Endodermal cell (in vitro differentiated cells): Measurements from ENCODE around the gene BCORL1. TPM values are rescaled to one million over a fixed set of nuclear protein-coding genes. Genes with fewer than 3 reads are reported as not detected.

Experiments
- DNase-seq: peaks from one replicate; pipeline ENCODE4 v3.0.0-alpha.2; 2017
- H3K27ac ChIP-seq: 2 replicates; pipeline ENCODE4 v1.5.1; 2013; ENCODE audit warnings: mild to moderate bottlenecking, low read depth, low read length, moderate library complexity
- H3K27me3 ChIP-seq: 2 replicates; pipeline ENCODE4 v1.6.1; 2013; ENCODE audit warnings: mild to moderate bottlenecking, low read length, moderate library complexity; ENCODE audit not compliant: insufficient read depth, control insufficient read depth, poor library complexity, severe bottlenecking
- H3K36me3 ChIP-seq: 2 replicates; pipeline ENCODE4 v1.7.0; 2013; ENCODE audit warnings: mild to moderate bottlenecking, low read length, moderate library complexity; ENCODE audit not compliant: control insufficient read depth, insufficient read depth
- H3K4me1 ChIP-seq: one replicate; pipeline ENCODE4 v1.7.0; 2013; ENCODE audit warnings: low read length; ENCODE audit not compliant: control insufficient read depth, insufficient read depth
- H3K4me3 ChIP-seq: 2 replicates; pipeline ENCODE4 v1.5.1; 2013; ENCODE audit warnings: mild to moderate bottlenecking, low read length, moderate library complexity
- H3K9ac ChIP-seq: 2 replicates; pipeline ENCODE4 v1.6.1; 2013; ENCODE audit warnings: mild to moderate bottlenecking, low read length, moderate library complexity; ENCODE audit not compliant: poor library complexity, severe bottlenecking; ENCODE audit errors: extremely low read depth
- H3K9me3 ChIP-seq: 2 replicates; pipeline ENCODE4 v1.6.1; 2013; ENCODE audit warnings: mild to moderate bottlenecking, low read length, moderate library complexity; ENCODE audit not compliant: control insufficient read depth
- H3K27ac Mint-ChIP-seq: 2 replicates; pipeline ENCODE4 v1.8.0; 2020; ENCODE audit warnings: mixed read lengths
- H3K27me3 Mint-ChIP-seq: 2 replicates; pipeline ENCODE4 v1.8.0; 2021; ENCODE audit warnings: mild to moderate bottlenecking, mixed read lengths; ENCODE audit not compliant: insufficient read depth
- H3K36me3 Mint-ChIP-seq: 2 replicates; pipeline ENCODE4 v1.8.0; 2020; ENCODE audit warnings: low read depth, mixed read lengths
- H3K4me1 Mint-ChIP-seq: 2 replicates; pipeline ENCODE4 v1.8.0; 2020; ENCODE audit warnings: mixed read lengths
- H3K4me3 Mint-ChIP-seq: 2 replicates; pipeline ENCODE4 v1.8.0; 2020; ENCODE audit warnings: mild to moderate bottlenecking, moderate library complexity, mixed read lengths
- H3K9me3 Mint-ChIP-seq: 2 replicates; pipeline ENCODE4 v1.8.0; 2020; ENCODE audit warnings: mild to moderate bottlenecking, mixed read lengths
- WGBS, 2 experiments: methylation state at CpG; one replicate each; pipeline versions ENCODE4 v1.1.5 to v1.1.7; 2013; ENCODE audit warnings: missing lambda C conversion rate in 2 of 2, mixed read lengths in 1 of 2; ENCODE audit not compliant: insufficient coverage in 1 of 2, insufficient read length in 1 of 2; 5-methylcytosine and 5-hydroxymethylcytosine counted together
- total RNA-seq, 2 donors: library from RNA; stranded (reverse); fragmentation: NEBNext Ultra II Directional in 1 of 2; extraction: Animal tissue kit (Norgen Biotek cat#: 25700) in 1 of 2; gene quantifications; 2 replicates in 1 of 2; 3 replicates in 1 of 2; pipeline ENCODE4 v1.2.1, GENCODE V29; 2021
- TF ChIP-seq, protein P1 (sequence below): fragments of 200-600 bp; sonication (generic); conservative IDR thresholded peaks from 2 replicates; pipeline ENCODE4 v1.5.0; 2021; ENCODE audit warnings: antibody characterized with exemption, mild to moderate bottlenecking

Gene BCORL1
- total RNA-seq, 2 donors from 2014 or later, result 24.5 to 29.9 TPM

GRCh38 chrX:129953334-129953648, 29.1 kb upstream of the BCORL1 start:
- H3K9ac ChIP-seq, result no peak overlapping the region
- Mint-ChIP-seq H3K27me3 (peaks cover 83% of the 10 kb centered on the region), H3K4me3 (peak overlapping the region; percentile 60), H3K36me3 (no peaks in the 10 kb centered on the region), H3K4me1 (peaks cover 6% of the 10 kb centered on the region), H3K9me3 (peaks cover 42% of the 10 kb centered on the region), H3K27ac (no peak overlapping the region)
- H3K36me3 ChIP-seq, result no peaks in the 10 kb centered on the region
- H3K9me3 ChIP-seq, result no peaks in the 10 kb centered on the region
- no peaks in the 10 kb centered on the region for H3K4me1 ChIP-seq
- 0 to 11% methylated on average over 3 to 18 of the region's 18 CpGs for WGBS, 2 experiments
- no peak overlapping the region for H3K4me3 ChIP-seq
- peak; percentile 62 for DNase-seq
- no peak overlapping the region for H3K27ac ChIP-seq
- TF ChIP-seq, protein P1, sequence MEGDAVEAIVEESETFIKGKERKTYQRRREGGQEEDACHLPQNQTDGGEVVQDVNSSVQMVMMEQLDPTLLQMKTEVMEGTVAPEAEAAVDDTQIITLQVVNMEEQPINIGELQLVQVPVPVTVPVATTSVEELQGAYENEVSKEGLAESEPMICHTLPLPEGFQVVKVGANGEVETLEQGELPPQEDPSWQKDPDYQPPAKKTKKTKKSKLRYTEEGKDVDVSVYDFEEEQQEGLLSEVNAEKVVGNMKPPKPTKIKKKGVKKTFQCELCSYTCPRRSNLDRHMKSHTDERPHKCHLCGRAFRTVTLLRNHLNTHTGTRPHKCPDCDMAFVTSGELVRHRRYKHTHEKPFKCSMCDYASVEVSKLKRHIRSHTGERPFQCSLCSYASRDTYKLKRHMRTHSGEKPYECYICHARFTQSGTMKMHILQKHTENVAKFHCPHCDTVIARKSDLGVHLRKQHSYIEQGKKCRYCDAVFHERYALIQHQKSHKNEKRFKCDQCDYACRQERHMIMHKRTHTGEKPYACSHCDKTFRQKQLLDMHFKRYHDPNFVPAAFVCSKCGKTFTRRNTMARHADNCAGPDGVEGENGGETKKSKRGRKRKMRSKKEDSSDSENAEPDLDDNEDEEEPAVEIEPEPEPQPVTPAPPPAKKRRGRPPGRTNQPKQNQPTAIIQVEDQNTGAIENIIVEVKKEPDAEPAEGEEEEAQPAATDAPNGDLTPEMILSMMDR, result no peak
- peaks cover 52% of the 10 kb centered on the region for H3K27me3 ChIP-seq

GRCh38 chrX:129953881-129954280, 28.6 kb upstream of the BCORL1 start:
- TF ChIP-seq, protein P1, result no peak
- Histone ChIP-seq H3K9me3 (no peaks in the 10 kb centered on the region), H3K9ac (no peak overlapping the region), H3K36me3 (no peaks in the 10 kb centered on the region), H3K27ac (no peak overlapping the region), H3K27me3 (peaks cover 58% of the 10 kb centered on the region), H3K4me3 (no peak overlapping the region), H3K4me1 (no peaks in the 10 kb centered on the region)
- Mint-ChIP-seq H3K36me3 (no peaks in the 10 kb centered on the region), H3K4me3 (peak overlapping the region; percentile 60), H3K27ac (no peak overlapping the region), H3K4me1 (peaks cover 6% of the 10 kb centered on the region), H3K27me3 (peaks cover 85% of the 10 kb centered on the region), H3K9me3 (peaks cover 43% of the 10 kb centered on the region)
- no peak for DNase-seq
- whole genome bisulfite sequencing, 2 experiments, result 56% methylated on average over 3 of the region's 4 CpGs; no CpG with 5 or more reads in 1 of the 2 experiments

- peaks cover 6% of the 10 kb centered on the region for H3K4me1 Mint-ChIP-seq
- Histone ChIP-seq H3K9me3 (no peaks in the 10 kb centered on the region), H3K4me3 (no peak overlapping the region), H3K36me3 (no peaks in the 10 kb centered on the region), H3K4me1 (no peaks in the 10 kb centered on the region), H3K9ac (no peak overlapping the region), H3K27me3 (peaks cover 67% of the 10 kb centered on the region), H3K27ac (no peak overlapping the region)
- H3K27me3 Mint-ChIP-seq, result peaks cover 91% of the 10 kb centered on the region
- H3K36me3 Mint-ChIP-seq, result no peaks in the 10 kb centered on the region
- H3K9me3 Mint-ChIP-seq, result peaks cover 41% of the 10 kb centered on the region
- TF ChIP-seq, protein P1, result no peak
- DNase-seq, result no peak
- 83% methylated on average over 1 to 3 of the region's 3 CpGs for WGBS, 2 experiments
- H3K27ac Mint-ChIP-seq, result no peak overlapping the region
- H3K4me3 Mint-ChIP-seq, result no peak overlapping the region
Measured at GRCh38 chrX:129954804-129955203, 27.6 kb upstream of the BCORL1 start.
